CD14-positive monocyte (primary cell): ENCODE results near the gene TBC1D12. TPM values are rescaled to one million over a fixed set of nuclear protein-coding genes. Genes with fewer than 3 reads are reported as not detected.

Experiments used
- DNase-seq, 3 donors: peaks; one replicate each; pipeline ENCODE4 v3.0.0-alpha.2; 2011 to 2022
- H2AFZ ChIP-seq: 2 replicates; pipeline ENCODE4 v1.6.0; 2012; ENCODE audit warnings: mild to moderate bottlenecking, low read depth, low read length, inconsistent platforms; ENCODE audit not compliant: insufficient read depth, poor library complexity, severe bottlenecking
- H3K27ac ChIP-seq, 2 donors: 1 replicate in 1 of 2; 2 replicates in 1 of 2; pipeline ENCODE4 v1.5.1; 2012 to 2013; ENCODE audit warnings: low read length in 2 of 2, control low read depth in 1 of 2, inconsistent platforms in 1 of 2, low read depth in 1 of 2, mild to moderate bottlenecking in 1 of 2
- H3K27me3 ChIP-seq, 2 donors: one replicate each; pipeline versions ENCODE4 v1.6.0 to v1.6.1; 2011 to 2013; ENCODE audit warnings: low read length in 2 of 2; ENCODE audit not compliant: control insufficient read depth in 2 of 2, insufficient read depth in 2 of 2
- H3K36me3 ChIP-seq, 2 donors: replicated peaks in 1 of 2; 1 replicate in 1 of 2; 2 replicates in 1 of 2; pipeline versions ENCODE4 v1.5.1 to v1.6.1; 2012 to 2013; ENCODE audit warnings: low read length in 2 of 2, control low read depth in 1 of 2, inconsistent platforms in 1 of 2, mild to moderate bottlenecking in 1 of 2; ENCODE audit not compliant: insufficient read depth in 2 of 2, control insufficient read depth in 1 of 2
- H3K4me1 ChIP-seq, 2 donors: 1 replicate in 1 of 2; 2 replicates in 1 of 2; pipeline versions ENCODE4 v1.5.1 to v1.6.1; 2012 to 2013; ENCODE audit warnings: low read length in 2 of 2, control low read depth in 1 of 2, inconsistent platforms in 1 of 2, mild to moderate bottlenecking in 1 of 2, moderate library complexity in 1 of 2; ENCODE audit not compliant: insufficient read depth in 2 of 2, control insufficient read depth in 1 of 2
- H3K4me2 ChIP-seq: replicated peaks from 2 replicates; pipeline ENCODE3; 2012; ENCODE audit warnings: low read length, moderate library complexity, mild to moderate bottlenecking; ENCODE audit not compliant: poor library complexity, severe bottlenecking; ENCODE audit errors: extremely low read depth
- H3K4me3 ChIP-seq, 3 experiments: fragments of 200-600 bp in 1 of 3; sonication (generic) in 1 of 3; replicated peaks in 1 of 3; 1 replicate in 2 of 3; 2 replicates in 1 of 3; pipeline ENCODE4 v1.5.1; 2011 to 2013; ENCODE audit warnings: low read length in 3 of 3, mild to moderate bottlenecking in 3 of 3, control low read depth in 2 of 3, low read depth in 2 of 3, inconsistent platforms in 1 of 3, moderate library complexity in 1 of 3
- H3K79me2 ChIP-seq: 2 replicates; pipeline ENCODE4 v1.6.0; 2012; ENCODE audit warnings: mild to moderate bottlenecking, control low read depth, inconsistent platforms, low read length, moderate library complexity; ENCODE audit not compliant: insufficient read depth
- H3K9ac ChIP-seq: 2 replicates; pipeline ENCODE4 v1.6.0; 2017; ENCODE audit warnings: low read length, mild to moderate bottlenecking; ENCODE audit not compliant: insufficient read depth, poor library complexity, severe bottlenecking
- H3K9me3 ChIP-seq, 2 donors: replicated peaks in 1 of 2; 1 replicate in 1 of 2; 2 replicates in 1 of 2; pipeline versions ENCODE4 v1.5.1 to v1.6.1; 2012 to 2013; ENCODE audit warnings: low read length in 2 of 2, control low read depth in 1 of 2; ENCODE audit not compliant: control insufficient read depth in 1 of 2, insufficient read depth in 1 of 2
- H4K20me1 ChIP-seq: 2 replicates; pipeline ENCODE4 v1.6.0; 2012; ENCODE audit warnings: mild to moderate bottlenecking, low read length, control low read depth, moderate library complexity; ENCODE audit not compliant: insufficient read depth
- H3K27ac Mint-ChIP-seq, 7 donors: one replicate each; pipeline ENCODE4 v1.8.0; 2020; ENCODE audit warnings: mild to moderate bottlenecking in 7 of 7, mixed read lengths in 7 of 7, moderate library complexity in 6 of 7, inconsistent platforms in 2 of 7
- H3K27me3 Mint-ChIP-seq, 3 donors: one replicate each; pipeline ENCODE4 v1.8.0; 2021 to 2022; ENCODE audit warnings: low read depth in 3 of 3, mild to moderate bottlenecking in 3 of 3, mixed read lengths in 3 of 3, moderate library complexity in 3 of 3, inconsistent platforms in 1 of 3
- H3K36me3 Mint-ChIP-seq, 2 donors: one replicate each; pipeline ENCODE4 v1.8.0; 2020; ENCODE audit warnings: mixed read lengths in 2 of 2, inconsistent platforms in 1 of 2, mild to moderate bottlenecking in 1 of 2
- H3K4me1 Mint-ChIP-seq: one replicate; pipeline ENCODE4 v1.8.0; 2020; ENCODE audit warnings: mild to moderate bottlenecking, mixed read lengths
- H3K4me3 Mint-ChIP-seq, 2 donors: one replicate each; pipeline ENCODE4 v1.8.0; 2020; ENCODE audit warnings: mild to moderate bottlenecking in 2 of 2, mixed read lengths in 2 of 2, moderate library complexity in 1 of 2
- H3K9me3 Mint-ChIP-seq, 7 donors: one replicate each; pipeline ENCODE4 v1.8.0; 2020 to 2022; ENCODE audit warnings: mixed read lengths in 7 of 7, mild to moderate bottlenecking in 6 of 7, moderate library complexity in 6 of 7, inconsistent platforms in 2 of 7
- WGBS: methylation state at CpG from one replicate; pipeline ENCODE4 v1.1.5; 2013; ENCODE audit warnings: missing lambda C conversion rate; ENCODE audit not compliant: insufficient coverage; 5-methylcytosine and 5-hydroxymethylcytosine counted together
- intact Hi-C, 2 donors: fragments of 100-400 bp; cut with micrococcal nuclease; formaldehyde crosslinking; loops; one replicate each; pipeline versions ENCODE4 v1.15.0 to v1.15.1; 2023
- polyA plus RNA-seq, 3 donors: library from polyadenylated mRNA; depleted of rRNA in 1 of 3; unstranded in 2 of 3; stranded (reverse) in 1 of 3; fragments of 300-500 nt in 2 of 3; fragments of >200 nt in 1 of 3; fragmentation: Illumina TruSeq in 2 of 3; gene quantifications; 1 replicate in 2 of 3; 2 replicates in 1 of 3; pipeline ENCODE4 v1.2.3, GENCODE V29; 2012 to 2021
- TF ChIP-seq, protein P1 (sequence below): fragments of 200-600 bp; IDR thresholded peaks from one replicate; pipeline ENCODE4 v1.8.0; 2022; ENCODE audit warnings: antibody characterized with exemption, mild to moderate bottlenecking

TBC1D12 gene
- polyA plus RNA-seq, 3 donors = 3.1 to 10.5 (median 3.4) TPM

DNA sequence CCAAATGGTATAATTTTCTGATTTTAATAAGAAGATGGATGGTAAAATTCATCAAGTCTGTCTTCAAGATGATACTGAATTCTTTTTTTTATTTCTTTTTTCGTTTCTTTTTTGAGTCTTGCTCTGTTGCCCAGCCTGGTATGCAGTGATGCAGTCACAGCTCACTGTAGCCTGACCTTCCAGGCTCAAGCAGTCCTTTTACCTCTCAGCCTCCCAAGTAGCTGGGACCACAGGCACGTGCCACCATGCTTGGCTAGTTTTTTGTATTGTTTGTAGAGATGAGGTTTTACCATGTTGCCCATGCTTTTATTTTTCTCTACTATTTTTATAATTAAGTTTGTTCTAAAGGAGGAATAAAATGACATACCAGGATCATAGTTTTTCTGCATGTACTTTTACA, 91.1 kb downstream of the TBC1D12 start:
- DNase-seq = no peak
- peaks cover 0 to 2% (median 0%) of the 10 kb centered on the region in 7 donors for H3K9me3 Mint-ChIP-seq
- H3K27me3 Mint-ChIP-seq = no peaks in the 10 kb centered on the region
- no peaks in the 10 kb centered on the region for H3K27me3 ChIP-seq
- H3K27ac Mint-ChIP-seq = no peak overlapping the region
- no peaks in the 10 kb centered on the region for H3K9me3 ChIP-seq
- H4K20me1 ChIP-seq = peaks cover 37% of the 10 kb centered on the region
- H2AFZ ChIP-seq = no peak overlapping the region
- H3K4me3 Mint-ChIP-seq = no peak overlapping the region
- H3K4me2 ChIP-seq = no peak overlapping the region
- H3K4me1 ChIP-seq = no peaks in the 10 kb centered on the region
- WGBS = no CpG with 5 or more reads among the region's 2 CpGs
- TF ChIP-seq, protein P1, sequence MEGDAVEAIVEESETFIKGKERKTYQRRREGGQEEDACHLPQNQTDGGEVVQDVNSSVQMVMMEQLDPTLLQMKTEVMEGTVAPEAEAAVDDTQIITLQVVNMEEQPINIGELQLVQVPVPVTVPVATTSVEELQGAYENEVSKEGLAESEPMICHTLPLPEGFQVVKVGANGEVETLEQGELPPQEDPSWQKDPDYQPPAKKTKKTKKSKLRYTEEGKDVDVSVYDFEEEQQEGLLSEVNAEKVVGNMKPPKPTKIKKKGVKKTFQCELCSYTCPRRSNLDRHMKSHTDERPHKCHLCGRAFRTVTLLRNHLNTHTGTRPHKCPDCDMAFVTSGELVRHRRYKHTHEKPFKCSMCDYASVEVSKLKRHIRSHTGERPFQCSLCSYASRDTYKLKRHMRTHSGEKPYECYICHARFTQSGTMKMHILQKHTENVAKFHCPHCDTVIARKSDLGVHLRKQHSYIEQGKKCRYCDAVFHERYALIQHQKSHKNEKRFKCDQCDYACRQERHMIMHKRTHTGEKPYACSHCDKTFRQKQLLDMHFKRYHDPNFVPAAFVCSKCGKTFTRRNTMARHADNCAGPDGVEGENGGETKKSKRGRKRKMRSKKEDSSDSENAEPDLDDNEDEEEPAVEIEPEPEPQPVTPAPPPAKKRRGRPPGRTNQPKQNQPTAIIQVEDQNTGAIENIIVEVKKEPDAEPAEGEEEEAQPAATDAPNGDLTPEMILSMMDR = no peak
- H3K27ac ChIP-seq = no peak overlapping the region
- no peaks in the 10 kb centered on the region for H3K36me3 ChIP-seq
- no peaks in the 10 kb centered on the region for H3K79me2 ChIP-seq
- intact Hi-C loops = no loop called here
- H3K36me3 Mint-ChIP-seq = peaks cover 0 to 8% of the 10 kb centered on the region in 2 donors
- no peak overlapping the region for H3K4me3 ChIP-seq
- H3K4me1 Mint-ChIP-seq = peaks cover 2% of the 10 kb centered on the region
- no peak overlapping the region for H3K9ac ChIP-seq

DNA sequence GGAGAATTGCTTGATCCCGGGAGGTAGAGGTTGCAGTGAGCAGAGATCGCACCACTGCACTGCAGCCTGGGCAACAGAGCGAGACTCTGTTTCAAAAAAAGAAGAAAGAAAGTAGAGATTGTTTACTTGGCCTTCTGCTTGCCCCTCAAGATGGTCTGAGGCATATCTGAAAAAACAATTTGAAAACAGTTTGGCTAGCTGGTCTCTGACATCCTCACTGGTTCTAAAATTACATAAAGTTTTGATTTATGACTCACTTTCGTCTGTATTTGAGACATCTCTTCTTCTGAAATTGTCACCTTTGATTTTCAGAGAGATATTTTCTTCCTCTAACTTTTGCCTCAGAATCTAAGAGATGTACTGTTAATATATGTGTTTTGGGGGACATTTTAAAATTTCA, 93.7 kb downstream of the TBC1D12 start:
- TF ChIP-seq, protein P1 = no peak
- H3K4me3 ChIP-seq = no peak overlapping the region
- no peaks in the 10 kb centered on the region for H3K9me3 Mint-ChIP-seq
- DNase-seq = no peak
- peaks cover 12% of the 10 kb centered on the region for H4K20me1 ChIP-seq
- H3K4me2 ChIP-seq = no peak overlapping the region
- no peaks in the 10 kb centered on the region for H3K9me3 ChIP-seq
- H3K4me3 Mint-ChIP-seq = no peak overlapping the region
- WGBS = 100% methylated on average over 3 of the region's 4 CpGs
- peaks cover 0 to 6% of the 10 kb centered on the region in 2 donors for H3K36me3 ChIP-seq
- no peak overlapping the region for H2AFZ ChIP-seq
- intact Hi-C loops = no loop called here
- peaks cover 2% of the 10 kb centered on the region for H3K4me1 Mint-ChIP-seq
- H3K4me1 ChIP-seq = no peaks in the 10 kb centered on the region
- peaks cover 0 to 19% of the 10 kb centered on the region in 2 donors for H3K36me3 Mint-ChIP-seq
- no peaks in the 10 kb centered on the region for H3K27me3 Mint-ChIP-seq
- H3K27me3 ChIP-seq = no peaks in the 10 kb centered on the region
- no peaks in the 10 kb centered on the region for H3K79me2 ChIP-seq
- H3K27ac ChIP-seq = no peak overlapping the region
- H3K27ac Mint-ChIP-seq = peak overlapping the region in 2 of 7 donors; percentile 26 to 68
- no peak overlapping the region for H3K9ac ChIP-seq
